HCT116 (cell line): ENCODE results near the gene SETD2. TPM values are rescaled to one million over a fixed set of nuclear protein-coding genes. Genes with fewer than 3 reads are reported as not detected.

Experiments
- ATAC-seq: fragments of 200-7000 bp; cut with Tn5 transposase; 2 replicates; pipeline ENCODE4 v1.9.1; 2020; ENCODE audit warnings: mild to moderate bottlenecking, moderate library complexity
- BruUV-seq: library from RNA; stranded (reverse); fragments of 400-500 nt; replicated peaks from 2 replicates; lab custom pipeline; 2021; lab: Mats Ljungman, UMichigan
- CTCF ChIA-PET: fragments of 300-600 bp; sonication (Branson Sonifier 250); formaldehyde crosslinking; loops from one replicate; lab custom pipeline; 2021; ENCODE audit warnings: antibody characterized with exemption; lab: Charles Lee
- POLR2A ChIA-PET: fragments of 300-600, 350-600 bp; sonication (Branson Sonifier 250); formaldehyde crosslinking; loops from one replicate; lab custom pipeline; 2021; ENCODE audit warnings: antibody characterized with exemption; lab: Charles Lee
- RAD21 ChIA-PET, 2 experiments: fragments of 300-600 bp; sonication (Branson Sonifier 250); formaldehyde crosslinking; loops; one replicate each; lab custom pipeline; 2023; ENCODE audit warnings: low total read pairs in 2 of 2; ENCODE audit not compliant: uncharacterized antibody in 2 of 2, unreplicated experiment in 2 of 2, low non-redundant PET in 1 of 2; lab: Charles Lee
- DNase-seq: peaks from one replicate; pipeline ENCODE4 v3.0.0-alpha.2; 2010; ENCODE audit warnings: low read depth, low spot score
- H2AFZ ChIP-seq: fragments of 200-600 bp; shearing (Covaris generic), sonication (generic); 2 replicates; pipeline ENCODE4 v1.6.1; 2017; ENCODE audit warnings: low read depth, mixed run types, mixed read lengths, antibody characterized with exemption, low read length; ENCODE audit not compliant: poor library complexity, severe bottlenecking
- H3K27ac ChIP-seq: 2 replicates; pipeline ENCODE4 v1.5.1; 2012; ENCODE audit warnings: low read depth, low read length
- H3K27me3 ChIP-seq: fragments of 200-600 bp; sonication (generic); 2 replicates; pipeline ENCODE4 v1.6.1; 2016; ENCODE audit warnings: mixed run types, low read length, mixed read lengths; ENCODE audit not compliant: insufficient read depth
- H3K36me3 ChIP-seq, 2 experiments: fragments of 200-500 bp in 1 of 2; fragments of 200-600 bp in 1 of 2; sonication (Bioruptor generic) in 1 of 2; sonication (generic) in 1 of 2; 2 replicates each; pipeline versions ENCODE4 v1.5.1 to v1.6.1; 2014 to 2016; ENCODE audit warnings: low read length in 2 of 2, inconsistent platforms in 1 of 2, mixed read lengths in 1 of 2, mixed run types in 1 of 2; ENCODE audit not compliant: insufficient read depth in 2 of 2, control insufficient read depth in 1 of 2
- H3K4me1 ChIP-seq, 2 experiments: fragments of 200-600 bp in 1 of 2; sonication (generic) in 1 of 2; 2 replicates each; pipeline versions ENCODE4 v1.5.1 to v1.6.1; 2012 to 2017; ENCODE audit warnings: low read length in 2 of 2, inconsistent platforms in 1 of 2, mild to moderate bottlenecking in 1 of 2, mixed read lengths in 1 of 2, mixed run types in 1 of 2, moderate library complexity in 1 of 2; ENCODE audit not compliant: insufficient read depth in 2 of 2, control insufficient read depth in 1 of 2
- H3K4me2 ChIP-seq: fragments of 200-600 bp; sonication (generic); 2 replicates; pipeline ENCODE4 v1.6.1; 2017; ENCODE audit warnings: mixed run types, low read length, mixed read lengths
- H3K4me3 ChIP-seq, 2 experiments: fragments of 200-600 bp in 1 of 2; sonication (generic) in 1 of 2; replicated peaks in 1 of 2; 2 replicates each; pipeline ENCODE4 v1.5.1; 2011 to 2016; ENCODE audit warnings: low read length in 2 of 2, control low read depth in 1 of 2, low read depth in 1 of 2, mild to moderate bottlenecking in 1 of 2, mixed read lengths in 1 of 2, mixed run types in 1 of 2
- H3K79me2 ChIP-seq: fragments of 200-600 bp; sonication (generic); 2 replicates; pipeline ENCODE4 v1.6.1; 2017; ENCODE audit warnings: mild to moderate bottlenecking, mixed run types, low read length, moderate library complexity, mixed read lengths; ENCODE audit not compliant: insufficient read depth
- H3K9ac ChIP-seq: fragments of 200-600 bp; sonication (generic); 2 replicates; pipeline ENCODE4 v1.6.1; 2016; ENCODE audit warnings: low read length, mixed read lengths
- H3K9me2 ChIP-seq: fragments of 200-600 bp; sonication (generic), shearing (Covaris generic); 2 replicates; pipeline ENCODE4 v1.6.1; 2017; ENCODE audit warnings: mixed run types, mild to moderate bottlenecking, moderate library complexity; ENCODE audit not compliant: insufficient read depth
- H3K9me3 ChIP-seq, 2 experiments: fragments of 200-500 bp in 1 of 2; fragments of 200-600 bp in 1 of 2; sonication (Bioruptor generic) in 1 of 2; sonication (generic) in 1 of 2; 2 replicates each; pipeline ENCODE4 v1.6.1; 2014 to 2017; ENCODE audit warnings: low read length in 2 of 2, mixed read lengths in 2 of 2, inconsistent platforms in 1 of 2, low read depth in 1 of 2, mild to moderate bottlenecking in 1 of 2, mixed run types in 1 of 2, moderate library complexity in 1 of 2; ENCODE audit not compliant: control insufficient read depth in 1 of 2, insufficient read depth in 1 of 2
- H4K20me1 ChIP-seq: fragments of 200-600 bp; sonication (generic), shearing (Covaris generic); 2 replicates; pipeline ENCODE4 v1.6.1; 2017; ENCODE audit warnings: mixed run types, mild to moderate bottlenecking, moderate library complexity; ENCODE audit not compliant: insufficient read depth
- ATF3 ChIP-seq: IDR thresholded peaks from 2 replicates; pipeline ENCODE4 v1.6.1; 2012
- CBX3 ChIP-seq: IDR thresholded peaks from 2 replicates; pipeline ENCODE4 v1.6.1; 2012; ENCODE audit warnings: low read depth
- CEBPB ChIP-seq: IDR thresholded peaks from 2 replicates; pipeline ENCODE4 v1.6.1; 2012; ENCODE audit warnings: low read depth
- CTCF ChIP-seq, 3 experiments: fragments of 200-600 bp in 1 of 3; sonication (generic) in 1 of 3; IDR thresholded peaks in 2 of 3; conservative IDR thresholded peaks in 1 of 3; 2 replicates each; pipeline ENCODE4 v1.5.1; 2012 to 2017; ENCODE audit warnings: low read depth in 2 of 3, low read length in 2 of 3, antibody characterized with exemption in 1 of 3, borderline replicate concordance in 1 of 3, control low read depth in 1 of 3, mild to moderate bottlenecking in 1 of 3, mixed read lengths in 1 of 3, mixed run types in 1 of 3, moderate library complexity in 1 of 3; ENCODE audit not compliant: insufficient read depth in 1 of 3
- EZH2 ChIP-seq: fragments of 200-600 bp; sonication (generic); IDR thresholded peaks from 2 replicates; pipeline ENCODE4 v1.6.1; 2017; ENCODE audit warnings: antibody characterized with exemption, mixed run types
- EZH2phosphoT487 ChIP-seq: fragments of 200-600 bp; IDR thresholded peaks from 2 replicates; pipeline ENCODE4 v1.6.1; 2018; ENCODE audit warnings: antibody characterized with exemption, borderline replicate concordance
- FOSL1 ChIP-seq: IDR thresholded peaks from 2 replicates; pipeline ENCODE4 v1.6.1; 2012; ENCODE audit warnings: low read depth
- JUND ChIP-seq: IDR thresholded peaks from 2 replicates; pipeline ENCODE4 v1.6.1; 2012
- MAX ChIP-seq: IDR thresholded peaks from 2 replicates; pipeline ENCODE4 v1.6.1; 2012
- POLR2A ChIP-seq: IDR thresholded peaks from 2 replicates; pipeline ENCODE4 v1.7.0; 2011; ENCODE audit warnings: borderline replicate concordance; ENCODE audit not compliant: insufficient read depth, insufficient read length; ENCODE audit errors: extremely low read depth
- POLR2AphosphoS5 ChIP-seq: IDR thresholded peaks from 2 replicates; pipeline ENCODE4 v1.6.1; 2011; ENCODE audit warnings: mild to moderate bottlenecking, low read depth, low read length, moderate library complexity
- RAD21 ChIP-seq: IDR thresholded peaks from 2 replicates; pipeline ENCODE4 v1.6.1; 2012; ENCODE audit warnings: low read depth, mild to moderate bottlenecking
- REST ChIP-seq: IDR thresholded peaks from 2 replicates; pipeline ENCODE4 v1.6.1; 2012; ENCODE audit warnings: low read depth
- SIN3A ChIP-seq: IDR thresholded peaks from 2 replicates; pipeline ENCODE4 v1.6.1; 2012; ENCODE audit warnings: low read depth
- SP1 ChIP-seq: IDR thresholded peaks from 2 replicates; pipeline ENCODE4 v1.6.1; 2012; ENCODE audit warnings: low read depth
- SRF ChIP-seq: IDR thresholded peaks from 2 replicates; pipeline ENCODE4 v1.6.1; 2012; ENCODE audit warnings: low read depth
- TCF7L2 ChIP-seq: IDR thresholded peaks from 2 replicates; pipeline ENCODE4 v1.7.0; 2011; ENCODE audit warnings: borderline replicate concordance, inconsistent platforms; ENCODE audit not compliant: insufficient read depth, insufficient read length; ENCODE audit errors: extremely low read depth
- ZBTB33 ChIP-seq: IDR thresholded peaks from 2 replicates; pipeline ENCODE4 v1.6.1; 2011; ENCODE audit warnings: mild to moderate bottlenecking, low read length, moderate library complexity; ENCODE audit not compliant: insufficient replicate concordance; ENCODE audit errors: extremely low read depth
- ZFX ChIP-seq: fragments of 450-650 bp; IDR thresholded peaks from 2 replicates; pipeline ENCODE4 v1.6.1; 2017
- ZNF274 ChIP-seq: fragments of 200-500 bp; sonication (Bioruptor generic); IDR thresholded peaks from 2 replicates; pipeline ENCODE4 v1.6.1; 2014; ENCODE audit warnings: mild to moderate bottlenecking, low read depth, low read length, inconsistent platforms
- intact Hi-C: fragments of 100-400 bp; cut with micrococcal nuclease; formaldehyde crosslinking; loops from 2 replicates; pipeline ENCODE4 v1.10.0; 2022
- total RNA-seq: library from RNA; stranded (reverse); gene quantifications from one replicate; pipeline ENCODE4 v1.2.1, GENCODE V29; 2021; ENCODE audit not compliant: unreplicated experiment

The SETD2 gene
- total RNA-seq, 1 experiment from 2014 or later: 33.0 TPM

- no peak for DNase-seq
- no peak overlapping the region for H3K9ac ChIP-seq
- H3K79me2 ChIP-seq: no peaks in the 10 kb centered on the region; the same call in 1 of the 2 replicates
- no peaks in the 10 kb centered on the region for H3K9me3 ChIP-seq
- POLR2A ChIA-PET: no interaction called here
- intact Hi-C loops: no loop called here
- no TSS peak for BruUV-seq
- H3K4me1 ChIP-seq: no peaks in the 10 kb centered on the region
- TF ChIP-seq POLR2AphosphoS5 (no peak), CEBPB (no peak), EZH2phosphoT487 (no peak), POLR2A (no peak), SIN3A (no peak), ZNF274 (no peak), MAX (no peak), CBX3 (no peak), ZBTB33 (no peak), EZH2 (no peak), TCF7L2 (no peak), ZFX (no peak), RAD21 (no peak), CTCF (IDR thresholded peaks at IDR 0.05 in 2 of 3, conservative IDR thresholded peaks at IDR 0.05 in 1 of 3; ENCODE audit: borderline replicate concordance in 1 of 3, insufficient read depth in 1 of 3, low read depth in 2 of 3, low read length in 2 of 3) (no peak), FOSL1 (no peak), SRF (no peak), REST (no peak), JUND (no peak), SP1 (no peak), ATF3 (no peak)
- no peak for ATAC-seq
- no peak overlapping the region for H3K27ac ChIP-seq
- H3K4me2 ChIP-seq: no peak overlapping the region
- RAD21 ChIA-PET: no interaction called here
- H4K20me1 ChIP-seq: no peaks in the 10 kb centered on the region
- CTCF ChIA-PET: no interaction called here
- peaks cover 6 to 8% of the 10 kb centered on the region in 2 experiments; a peak in 1 of 4 replicates for H3K36me3 ChIP-seq
- H3K27me3 ChIP-seq: no peaks in the 10 kb centered on the region
- no peak overlapping the region for H2AFZ ChIP-seq
- no peak overlapping the region for H3K4me3 ChIP-seq
- no peaks in the 10 kb centered on the region for H3K9me2 ChIP-seq
These were observed 59.7 kb downstream of the SETD2 start for GRCh38 chr3:47104259-47104658.
